ENCODE measurements around the gene MYO19. TPM values are rescaled to one million over a fixed set of nuclear protein-coding genes. Genes with fewer than 3 reads are reported as not detected.
A peak's percentile ranks its signal among the peaks of the same experiment; 100 is the strongest.

The MYO19 gene
- total and polyA plus RNA-seq, 9 of the 15 experiments (the other 6 are each of a cell fraction or from before 2014, with no cell fraction given), result 21.6 to 176 (median 129) TPM

DNA sequence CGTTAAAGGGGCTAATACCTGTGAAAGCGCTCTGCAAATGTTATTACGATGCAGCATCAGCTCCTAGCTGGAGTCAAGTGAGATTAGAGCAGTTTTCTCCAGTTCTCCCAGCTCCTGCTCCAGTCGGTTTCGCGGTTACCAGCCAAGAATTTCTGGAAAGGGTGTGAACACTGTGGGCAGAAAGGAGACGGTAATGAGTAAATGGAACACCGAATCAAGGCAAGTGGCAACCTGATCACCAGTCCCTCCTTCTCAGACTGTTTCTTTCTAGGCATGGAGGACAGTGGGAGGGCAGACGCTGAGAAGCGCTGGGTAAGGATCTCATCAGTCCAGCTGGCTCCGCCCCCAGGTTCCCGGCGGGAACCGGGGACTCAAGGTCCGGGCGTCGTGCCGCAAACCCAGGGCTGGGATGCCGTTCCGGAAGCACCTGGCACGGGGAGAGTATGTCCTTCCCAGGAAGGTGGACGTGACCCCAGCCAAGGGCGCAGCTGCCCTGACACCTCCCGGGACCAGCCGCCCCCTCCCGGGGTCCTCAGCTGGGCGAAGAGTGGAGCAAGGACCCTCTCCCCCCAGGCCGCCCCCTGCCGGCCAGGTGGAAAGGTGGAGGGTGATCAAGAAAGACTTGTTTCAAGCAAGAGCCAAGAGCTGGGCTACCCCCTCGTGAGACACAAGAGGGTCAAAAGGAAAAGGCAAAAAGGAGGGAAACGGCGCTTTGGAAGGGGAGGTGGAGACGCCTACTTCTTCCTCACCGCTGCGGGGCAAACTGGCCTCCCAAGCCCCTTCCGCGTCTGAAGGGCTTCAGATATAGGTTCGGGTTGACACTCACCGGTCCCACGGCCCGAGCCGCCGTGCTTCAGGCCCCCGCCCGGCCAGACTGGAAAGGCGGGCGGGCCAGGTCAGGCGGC, 481 bp downstream of the MYO19 start (continued):
- TF ChIP-seq, protein P1, sequence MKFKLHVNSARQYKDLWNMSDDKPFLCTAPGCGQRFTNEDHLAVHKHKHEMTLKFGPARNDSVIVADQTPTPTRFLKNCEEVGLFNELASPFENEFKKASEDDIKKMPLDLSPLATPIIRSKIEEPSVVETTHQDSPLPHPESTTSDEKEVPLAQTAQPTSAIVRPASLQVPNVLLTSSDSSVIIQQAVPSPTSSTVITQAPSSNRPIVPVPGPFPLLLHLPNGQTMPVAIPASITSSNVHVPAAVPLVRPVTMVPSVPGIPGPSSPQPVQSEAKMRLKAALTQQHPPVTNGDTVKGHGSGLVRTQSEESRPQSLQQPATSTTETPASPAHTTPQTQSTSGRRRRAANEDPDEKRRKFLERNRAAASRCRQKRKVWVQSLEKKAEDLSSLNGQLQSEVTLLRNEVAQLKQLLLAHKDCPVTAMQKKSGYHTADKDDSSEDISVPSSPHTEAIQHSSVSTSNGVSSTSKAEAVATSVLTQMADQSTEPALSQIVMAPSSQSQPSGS (CRISPR knock-in tag; IDR thresholded peaks at IDR 0.05), result no peak
- TF ChIP-seq, protein P2, sequence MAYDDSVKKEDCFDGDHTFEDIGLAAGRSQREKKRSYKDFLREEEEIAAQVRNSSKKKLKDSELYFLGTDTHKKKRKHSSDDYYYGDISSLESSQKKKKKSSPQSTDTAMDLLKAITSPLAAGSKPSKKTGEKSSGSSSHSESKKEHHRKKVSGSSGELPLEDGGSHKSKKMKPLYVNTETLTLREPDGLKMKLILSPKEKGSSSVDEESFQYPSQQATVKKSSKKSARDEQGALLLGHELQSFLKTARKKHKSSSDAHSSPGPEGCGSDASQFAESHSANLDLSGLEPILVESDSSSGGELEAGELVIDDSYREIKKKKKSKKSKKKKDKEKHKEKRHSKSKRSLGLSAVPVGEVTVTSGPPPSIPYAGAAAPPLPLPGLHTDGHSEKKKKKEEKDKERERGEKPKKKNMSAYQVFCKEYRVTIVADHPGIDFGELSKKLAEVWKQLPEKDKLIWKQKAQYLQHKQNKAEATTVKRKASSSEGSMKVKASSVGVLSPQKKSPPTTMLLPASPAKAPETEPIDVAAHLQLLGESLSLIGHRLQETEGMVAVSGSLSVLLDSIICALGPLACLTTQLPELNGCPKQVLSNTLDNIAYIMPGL (CRISPR knock-in tag; IDR thresholded peaks at IDR 0.05), result 0 out of 2 replicates have a peak, but pooled peaks have one; percentile 7
- TF ChIP-seq RB1 (IDR thresholded peaks at IDR 0.05; ENCODE audit: low read depth) (peak; percentile 85), POLR2B (IDR thresholded peaks at IDR 0.05; ENCODE audit: low read depth, partially characterized antibody) (peak; percentile 54), SMARCA5 (IDR thresholded peaks at IDR 0.05) (no peak; the same call in 1 of the 2 replicates), ZNF354B (CRISPR knock-in tag; IDR thresholded peaks at IDR 0.05) (no peak), ZNF583 (CRISPR knock-in tag; IDR thresholded peaks at IDR 0.05) (0 out of 2 replicates have a peak, but pooled peaks have one; percentile 62), SETDB1 (IDR thresholded peaks at IDR 0.05; ENCODE audit: low read length) (no peak), CBFB (CRISPR knock-in tag; IDR thresholded peaks at IDR 0.05) (no peak), RNF219 (CRISPR knock-in tag; IDR thresholded peaks at IDR 0.05) (no peak), MTA3 (IDR thresholded peaks at IDR 0.05; ENCODE audit: borderline replicate concordance) (peak; percentile 55; the same call in 1 of the 2 replicates), E2F6 (IDR thresholded peaks at IDR 0.05; ENCODE audit: borderline replicate concordance in 1 of 2, extremely low read depth in 1 of 2, insufficient read depth in 1 of 2, insufficient read length in 1 of 2, low read depth in 1 of 2, low read length in 1 of 2, poor library complexity in 1 of 2, severe bottlenecking in 1 of 2) (peak; percentile 94 to 95), BRD9 (IDR thresholded peaks at IDR 0.05; ENCODE audit: low read depth, partially characterized antibody) (peak; percentile 32), PHTF2 (CRISPR knock-in tag; IDR thresholded peaks at IDR 0.05) (no peak), HNRNPLL (IDR thresholded peaks at IDR 0.05; ENCODE audit: low read depth, low read length, poor library complexity, severe bottlenecking) (no peak), ZNF282 (CRISPR knock-in tag; IDR thresholded peaks at IDR 0.05) (no peak), HNRNPH1 (optimal IDR thresholded peaks at IDR 0.05; ENCODE audit: low read depth, low read length) (no peak)
- TF ChIP-seq, protein P3, sequence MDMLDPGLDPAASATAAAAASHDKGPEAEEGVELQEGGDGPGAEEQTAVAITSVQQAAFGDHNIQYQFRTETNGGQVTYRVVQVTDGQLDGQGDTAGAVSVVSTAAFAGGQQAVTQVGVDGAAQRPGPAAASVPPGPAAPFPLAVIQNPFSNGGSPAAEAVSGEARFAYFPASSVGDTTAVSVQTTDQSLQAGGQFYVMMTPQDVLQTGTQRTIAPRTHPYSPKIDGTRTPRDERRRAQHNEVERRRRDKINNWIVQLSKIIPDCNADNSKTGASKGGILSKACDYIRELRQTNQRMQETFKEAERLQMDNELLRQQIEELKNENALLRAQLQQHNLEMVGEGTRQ (CRISPR knock-in tag; IDR thresholded peaks at IDR 0.05), result peak; percentile 42

All from K562 (cell line).